ENCODE results near the gene NEO1.

NEO1 gene

DNA sequence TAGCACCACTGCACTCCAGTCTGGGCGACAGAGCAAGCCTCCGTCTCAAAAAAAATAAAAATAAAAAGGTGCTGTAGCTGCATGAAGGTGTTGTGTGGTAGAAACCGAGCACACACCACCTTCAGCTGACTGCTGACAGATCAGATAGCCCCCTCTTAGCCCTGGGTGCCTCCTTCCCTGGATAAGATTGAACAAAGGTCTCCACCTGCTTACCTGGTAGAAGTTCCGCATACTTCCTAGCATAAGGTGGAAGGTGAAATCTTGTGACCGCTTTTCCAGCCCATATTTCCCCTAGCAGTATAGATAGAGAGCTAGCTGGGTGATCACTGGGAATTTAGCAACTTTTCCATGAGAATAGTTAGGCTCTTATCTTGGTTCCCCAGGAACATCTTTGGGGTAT is 18.7 kb upstream of the NEO1 start:
- no peak for DNase-seq

DNA sequence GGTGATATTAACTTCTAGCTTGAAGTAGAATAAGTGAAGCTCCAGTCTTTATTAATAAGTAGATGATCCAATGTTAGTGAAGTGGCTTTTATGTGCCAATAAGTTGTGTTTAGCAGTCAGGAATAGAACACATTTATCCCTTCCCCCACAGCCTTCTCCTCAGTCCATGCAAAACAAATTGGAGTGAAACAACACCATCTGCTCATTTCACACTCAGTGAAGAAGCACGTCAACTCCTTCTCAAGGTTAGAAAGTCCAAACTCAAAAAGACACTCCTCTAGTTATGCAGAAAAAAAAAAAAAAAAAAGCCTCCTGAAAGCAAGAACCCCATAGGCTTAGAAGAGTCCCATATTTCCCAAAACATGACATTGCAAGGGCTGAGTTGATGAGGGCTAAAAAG is 18.0 kb upstream of the NEO1 start:
- no peak for DNase-seq

DNA sequence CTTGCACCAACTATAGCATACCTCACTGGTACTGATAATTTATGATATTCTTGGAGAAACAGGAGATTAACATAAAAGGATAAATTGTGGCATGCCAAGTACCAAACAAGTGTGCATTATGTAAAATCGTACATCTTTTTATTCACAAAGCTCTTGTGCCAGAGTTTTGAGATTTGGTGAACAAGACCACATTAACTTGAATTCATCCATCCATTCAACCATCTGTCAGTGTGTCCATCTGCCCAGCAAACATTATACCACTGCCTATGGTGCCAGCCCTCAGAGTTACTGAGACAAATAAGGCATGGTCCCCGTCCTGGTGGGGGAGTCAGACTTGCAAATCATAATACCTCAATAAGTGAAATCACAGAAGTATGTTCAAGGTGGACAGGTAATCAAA is 17.0 kb upstream of the NEO1 start:
- no peak for DNase-seq

DNA sequence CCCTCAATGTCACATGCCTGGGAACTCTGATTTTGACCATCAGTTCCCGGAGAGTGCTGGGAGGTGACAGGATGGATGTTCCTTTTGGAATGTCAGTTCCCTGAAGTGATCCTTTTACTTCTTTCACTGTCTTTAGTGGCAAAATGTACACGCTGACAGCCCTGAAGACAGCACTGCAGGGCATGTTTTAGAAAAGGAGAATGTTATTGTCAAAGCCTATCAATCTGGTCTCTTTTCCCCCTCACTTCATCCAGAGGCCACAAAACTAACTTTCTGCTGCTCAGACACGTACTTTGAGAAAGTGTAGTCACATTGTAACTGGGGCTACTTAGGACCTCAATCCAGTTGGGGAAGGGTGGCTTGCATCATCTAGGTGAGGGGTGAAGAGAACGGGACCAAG is 14.0 kb upstream of the NEO1 start:
- no peak for DNase-seq

DNA sequence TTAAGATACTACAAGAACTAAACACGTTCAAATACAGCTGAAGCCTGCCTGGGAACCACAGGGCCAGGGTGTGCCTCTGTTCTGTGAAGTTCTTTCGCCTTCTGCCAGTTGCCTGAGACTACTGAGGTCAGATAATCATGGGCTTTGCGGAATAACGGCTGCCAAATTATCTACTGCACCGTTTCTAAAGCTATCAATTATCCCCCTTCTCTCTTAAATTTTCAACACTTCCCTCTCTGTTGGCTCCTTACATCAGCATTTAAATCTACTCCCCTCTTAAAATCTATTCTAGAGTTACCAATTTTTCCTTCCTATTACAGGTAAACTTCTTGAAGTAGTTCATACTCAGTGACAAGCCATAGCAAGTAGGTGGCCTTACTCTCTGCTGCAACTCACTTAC is 6.2 kb upstream of the NEO1 start:
- DNase-seq, result no peak

DNA sequence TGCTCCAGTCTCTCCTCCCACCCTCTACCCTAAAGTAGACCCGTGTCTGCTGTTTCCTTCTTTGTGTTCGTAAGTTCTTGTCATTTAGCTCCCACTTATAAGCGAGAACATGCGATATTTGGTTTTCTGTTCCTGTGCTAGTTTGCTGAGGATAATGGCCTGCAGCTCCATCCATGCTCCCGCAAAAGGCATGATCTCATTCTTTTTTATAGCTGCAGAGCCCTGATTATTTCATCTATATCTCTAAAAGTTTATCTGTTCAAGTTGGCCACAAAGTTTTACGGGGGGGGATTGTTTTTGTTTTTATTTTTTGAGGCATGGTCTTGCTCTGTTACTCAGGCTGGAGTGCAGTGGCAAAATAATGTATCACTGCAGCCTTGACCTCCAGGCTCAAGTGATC is 4.4 kb upstream of the NEO1 start:
- DNase-seq, result no peak

DNA sequence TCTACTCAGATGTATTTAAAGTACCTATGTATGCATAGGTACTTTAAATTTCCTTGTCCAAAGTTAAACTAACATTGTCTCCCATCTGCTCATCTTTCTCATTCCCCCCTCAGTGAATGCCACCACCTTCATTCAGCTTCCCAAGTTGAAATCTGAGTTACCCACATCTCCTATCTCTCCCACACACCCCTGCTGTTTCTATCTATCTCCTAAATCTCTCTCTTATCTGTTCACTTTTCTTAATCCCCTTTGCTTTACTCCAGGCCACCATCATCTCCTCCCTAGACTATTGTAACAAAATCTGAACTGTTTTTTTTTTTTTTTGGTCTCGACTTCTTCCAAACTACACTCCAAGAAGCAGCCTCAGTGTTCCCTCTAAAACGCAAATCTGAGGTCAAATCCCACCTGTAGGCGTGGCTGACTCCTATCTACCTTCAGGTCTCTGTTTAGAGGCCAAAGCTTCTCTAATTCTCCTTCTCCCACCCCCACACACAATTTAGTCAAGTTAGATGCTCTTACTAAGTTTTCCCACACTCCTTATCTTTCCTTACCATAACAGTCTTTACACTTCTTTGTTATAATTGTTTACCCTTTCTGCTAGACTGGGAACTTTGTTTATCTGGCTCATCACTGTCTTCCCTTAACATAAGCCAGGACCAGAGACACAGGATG is 3.5 kb upstream of the NEO1 start:
- DNase-seq, result no peak

DNA sequence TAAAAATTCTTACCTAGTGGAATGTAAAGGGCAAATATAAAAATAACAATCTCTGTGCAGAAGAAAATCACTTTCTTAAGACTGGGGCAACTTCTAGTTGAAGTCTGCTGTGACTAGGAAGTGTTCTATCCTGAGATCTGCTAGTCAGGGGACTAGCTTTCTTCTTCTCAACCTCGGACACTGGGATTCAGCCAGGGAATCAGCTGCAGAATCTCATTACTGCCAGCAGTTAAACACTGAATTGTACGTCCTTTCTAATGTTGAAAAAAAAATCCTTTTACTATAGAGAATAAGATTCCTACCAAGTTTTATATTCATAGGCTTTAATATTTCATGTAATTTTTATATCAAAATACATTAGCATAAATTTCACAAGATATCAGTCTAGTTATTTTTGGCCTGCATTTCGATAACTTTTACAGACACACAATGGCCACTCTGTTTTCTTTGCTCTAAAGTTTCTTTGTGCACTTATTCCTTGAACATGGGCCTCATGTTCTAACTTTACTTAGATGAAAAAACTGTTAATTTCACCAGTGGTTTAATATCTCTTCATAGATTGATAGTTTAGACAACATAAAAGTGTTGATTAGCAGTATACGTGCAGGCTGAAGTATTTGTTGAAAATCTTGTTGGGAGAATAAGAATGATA is 2.6 kb upstream of the NEO1 start:
- DNase-seq, result no peak

DNA sequence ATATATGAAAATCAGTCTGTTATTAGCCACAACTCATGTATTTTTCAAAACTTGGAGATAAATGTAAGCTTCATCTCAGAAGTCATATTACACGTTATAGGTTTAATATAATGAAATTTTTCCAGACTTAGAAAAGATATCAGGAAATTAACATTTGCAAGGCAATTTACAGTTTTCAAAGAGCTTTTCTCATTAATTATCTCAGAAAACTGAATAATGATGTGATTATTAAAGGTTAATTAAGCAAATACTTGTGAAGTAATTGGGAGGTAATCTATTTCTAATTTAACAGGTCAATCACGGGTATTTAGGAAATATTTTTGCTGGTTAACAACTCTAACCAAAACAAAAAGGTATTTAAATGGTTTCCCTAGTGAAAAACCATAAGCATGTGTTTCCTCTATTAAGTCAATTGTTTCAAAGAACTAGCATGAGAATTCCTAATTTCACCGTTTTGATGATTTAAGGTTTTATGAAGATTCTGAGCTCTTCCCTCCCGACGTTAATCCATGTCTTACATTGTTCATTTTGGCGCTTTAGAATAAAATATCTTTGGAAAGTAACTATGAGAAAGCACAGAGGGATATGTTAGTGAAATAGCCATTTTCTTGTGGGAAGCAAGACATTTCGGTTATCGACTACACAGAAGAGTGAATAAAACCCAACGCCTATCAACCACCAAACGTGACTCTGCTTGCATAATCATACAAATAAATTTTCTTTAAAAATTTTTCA is 1.5 kb upstream of the NEO1 start:
- no peak for DNase-seq

DNA sequence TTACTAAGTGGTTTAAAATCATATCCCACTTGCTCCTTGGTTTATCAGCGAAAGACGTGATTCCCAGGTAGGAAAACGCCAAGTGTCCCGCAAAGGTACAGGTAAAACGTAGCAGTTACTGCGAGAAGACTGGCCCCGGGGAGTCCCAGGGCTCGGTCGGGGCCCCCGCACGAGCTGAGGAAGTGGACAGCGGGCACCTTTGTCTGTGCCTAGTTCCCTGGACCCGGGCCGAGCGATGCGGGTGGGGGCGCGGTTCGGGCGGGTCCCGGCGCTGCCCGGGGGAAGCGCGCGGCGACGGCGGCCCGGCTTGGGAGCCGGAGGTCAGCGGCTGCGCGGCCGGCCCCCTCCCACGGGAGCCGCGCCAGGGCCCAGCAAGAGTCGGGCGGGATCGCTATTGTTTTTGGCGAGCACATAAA is 864 bp upstream of the NEO1 start:
- DNase-seq, result no peak

DNA sequence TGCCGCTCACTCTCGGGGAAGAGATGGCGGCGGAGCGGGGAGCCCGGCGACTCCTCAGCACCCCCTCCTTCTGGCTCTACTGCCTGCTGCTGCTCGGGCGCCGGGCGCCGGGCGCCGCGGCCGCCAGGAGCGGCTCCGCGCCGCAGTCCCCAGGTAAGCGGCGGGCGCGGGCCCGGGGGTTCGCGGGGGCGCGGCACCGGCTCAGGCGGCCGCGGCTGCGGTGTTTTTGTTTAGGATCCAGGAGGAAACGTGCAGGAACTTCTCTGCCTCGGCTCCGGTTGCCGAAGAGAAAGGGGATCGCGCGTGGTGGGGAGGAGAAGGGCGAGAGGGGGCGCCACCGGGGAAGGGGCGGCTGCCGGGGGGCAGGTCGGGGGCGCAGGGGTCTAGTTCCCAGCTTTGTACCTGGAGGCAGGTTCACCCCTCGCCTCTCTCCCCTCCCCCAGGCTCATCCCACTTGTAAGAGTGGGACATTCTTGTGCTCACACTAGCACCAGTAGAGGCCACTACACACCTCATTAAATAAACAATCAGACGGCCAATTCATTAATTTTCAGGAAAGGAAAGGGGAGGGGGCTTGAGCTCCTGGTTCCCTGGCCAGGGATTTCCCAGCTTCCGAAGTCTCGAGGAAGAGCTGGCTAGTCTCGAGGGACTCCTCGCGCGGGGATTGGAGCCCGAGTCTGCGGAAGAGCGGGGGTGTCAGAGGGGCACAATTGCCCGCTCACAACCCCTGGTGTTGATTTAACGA is 562 bp downstream of the NEO1 start:
- no peak for DNase-seq

DNA sequence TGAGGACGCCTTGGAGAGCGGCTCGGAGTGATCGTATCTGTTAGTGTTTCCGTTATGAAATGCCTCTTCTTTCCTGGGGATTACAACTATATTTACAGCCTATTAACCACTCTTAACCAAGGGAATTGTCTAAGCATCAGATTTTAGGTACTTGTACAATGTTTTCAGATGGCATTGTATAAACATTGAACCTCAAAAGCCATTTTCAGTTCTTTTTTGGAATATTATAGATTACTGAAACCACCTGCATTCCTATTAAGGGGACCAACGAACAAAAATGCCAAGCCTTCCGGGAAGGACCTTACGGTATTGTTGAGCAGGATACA is 1.1 kb downstream of the NEO1 start:
- no peak for DNase-seq

DNA sequence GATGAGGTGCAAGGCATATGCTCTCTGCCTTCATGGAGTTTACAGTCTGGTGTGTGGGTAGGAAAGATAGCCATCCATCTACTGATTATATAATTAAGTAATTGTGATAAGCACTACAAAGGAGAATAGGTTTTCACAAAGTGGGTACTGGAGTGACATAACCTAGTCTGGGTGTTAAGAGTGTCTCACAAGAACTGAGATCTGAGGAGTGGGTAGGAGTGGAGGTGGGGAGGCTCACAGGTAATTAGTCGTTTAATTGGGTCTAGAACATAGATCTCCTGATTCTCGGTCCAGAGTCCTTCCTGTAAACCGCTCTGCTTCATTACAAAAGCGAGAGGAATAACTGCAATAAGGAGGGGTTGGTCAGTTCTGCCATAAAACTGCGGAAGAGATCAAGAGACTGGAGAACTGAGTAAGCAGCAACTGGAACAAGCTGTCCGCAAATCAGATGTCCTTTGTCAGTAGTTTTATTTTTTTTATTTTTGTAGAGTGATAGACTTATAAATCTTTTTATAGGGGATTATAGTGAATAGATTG is 2.2 kb downstream of the NEO1 start:
- DNase-seq, result no peak

DNA sequence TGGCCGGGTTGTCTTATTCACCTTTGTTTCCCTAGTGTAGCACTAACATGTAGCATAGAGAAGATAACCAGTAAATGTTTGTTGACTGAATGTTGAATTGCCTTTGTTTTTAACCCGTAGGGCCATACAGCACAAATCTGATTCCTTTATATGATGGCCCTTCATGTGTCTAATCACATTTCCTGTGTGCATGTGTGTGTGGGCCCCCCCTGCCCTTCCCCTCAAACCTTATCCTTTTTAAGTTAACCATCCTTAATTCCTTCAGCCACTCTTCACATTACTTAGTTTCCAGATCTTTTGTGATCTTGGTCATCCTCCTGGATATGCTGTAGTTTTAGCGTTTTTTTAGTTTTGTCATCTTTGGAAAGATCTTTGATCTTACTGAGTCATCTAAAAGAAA is 4.2 kb downstream of the NEO1 start:
- no peak for DNase-seq

DNA sequence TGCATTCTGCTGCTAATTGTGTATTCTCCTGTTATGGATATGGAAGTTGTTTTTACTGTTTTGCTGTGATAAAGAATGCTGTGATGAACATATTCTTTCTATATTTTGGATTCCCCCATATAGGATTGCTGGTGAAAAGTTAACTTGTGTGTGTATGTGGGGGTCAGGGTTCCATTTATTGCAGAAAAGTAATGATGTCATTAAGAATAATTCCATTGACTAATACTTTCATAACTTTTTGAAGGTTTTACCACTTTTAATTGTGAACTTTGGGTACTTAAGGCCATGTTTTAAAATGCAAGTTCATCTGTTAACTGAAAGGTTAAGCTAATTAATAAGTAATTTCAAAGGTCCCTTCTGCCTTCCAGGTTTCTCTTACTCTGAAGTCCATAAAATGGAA is 6.2 kb downstream of the NEO1 start:
- no peak for DNase-seq

DNA sequence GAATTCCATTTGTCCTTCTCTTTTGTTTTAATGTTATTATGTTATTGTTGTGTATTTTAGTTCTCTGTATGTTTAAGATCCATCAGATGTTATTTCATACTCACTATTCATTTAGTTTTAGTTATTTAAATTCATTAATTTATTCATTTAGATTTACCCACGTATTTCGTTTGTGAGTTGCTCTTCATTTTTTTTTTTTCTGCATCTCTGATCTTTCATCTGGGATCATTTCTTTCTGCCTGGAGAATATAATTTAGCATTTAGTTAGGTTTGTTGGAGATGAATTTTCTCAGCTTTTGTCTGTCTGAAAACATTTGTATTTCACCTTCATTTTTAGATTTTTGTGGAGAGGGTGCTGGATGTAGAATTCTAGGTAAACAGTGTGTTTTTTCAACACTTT is 12.9 kb downstream of the NEO1 start:
- DNase-seq, result no peak

DNA sequence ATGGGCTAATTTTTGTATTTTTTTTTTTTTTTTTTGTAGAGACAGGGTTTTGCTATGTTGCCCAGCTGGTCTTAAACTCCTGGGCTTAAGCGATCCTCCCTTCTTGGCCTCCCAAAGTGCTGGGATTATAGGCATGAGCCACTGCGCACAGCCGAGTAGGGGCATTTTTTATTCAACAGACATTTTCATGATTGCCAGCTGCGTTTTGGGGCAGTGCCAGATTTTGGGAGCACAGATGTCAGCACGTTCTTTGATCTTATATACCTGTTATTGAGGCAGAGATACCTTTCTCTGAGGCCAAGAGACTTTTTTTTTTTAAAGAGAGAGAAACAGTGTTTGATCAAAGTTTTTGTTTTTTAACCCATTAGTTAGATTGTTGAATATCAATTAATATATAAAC is 16.8 kb downstream of the NEO1 start:
- DNase-seq, result no peak

DNA sequence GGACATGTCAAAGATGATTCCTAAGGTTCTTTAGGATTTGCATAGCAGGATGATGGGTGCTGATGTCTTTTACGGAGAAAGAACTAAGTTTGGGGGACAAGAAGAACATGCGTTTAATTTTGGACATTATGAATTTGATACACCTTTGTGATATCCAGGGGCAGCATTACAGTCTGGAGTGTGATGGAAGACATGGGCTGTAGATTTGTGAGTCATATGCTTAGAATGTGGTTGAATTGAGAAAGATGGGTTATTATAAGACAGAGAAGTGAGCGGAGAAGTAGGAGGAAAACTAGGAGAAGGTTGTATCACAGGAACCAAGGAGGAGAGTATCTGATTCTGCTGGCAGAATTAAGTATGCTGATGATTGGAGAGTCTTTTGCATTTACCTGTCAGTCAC is 20.6 kb downstream of the NEO1 start:
- no peak for DNase-seq

DNA sequence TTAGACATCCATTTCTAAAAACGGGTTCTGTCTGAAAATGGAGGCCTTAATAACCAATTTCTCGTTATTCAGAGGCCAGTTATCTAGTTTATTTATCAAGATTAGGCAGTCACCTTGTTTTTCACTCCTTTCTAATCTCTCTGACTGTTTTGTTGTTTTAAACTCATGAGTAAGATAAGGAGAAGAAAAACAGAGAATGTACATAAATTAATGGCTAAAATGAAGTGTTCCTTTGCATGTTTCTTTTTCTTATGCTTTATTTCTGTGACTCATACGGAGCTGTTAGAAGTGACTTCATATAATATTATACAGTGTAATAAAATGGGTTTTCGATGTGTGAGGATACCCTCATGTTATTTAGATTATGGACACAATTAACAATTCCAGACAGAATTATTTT is 22.0 kb downstream of the NEO1 start:
- no peak for DNase-seq

DNA sequence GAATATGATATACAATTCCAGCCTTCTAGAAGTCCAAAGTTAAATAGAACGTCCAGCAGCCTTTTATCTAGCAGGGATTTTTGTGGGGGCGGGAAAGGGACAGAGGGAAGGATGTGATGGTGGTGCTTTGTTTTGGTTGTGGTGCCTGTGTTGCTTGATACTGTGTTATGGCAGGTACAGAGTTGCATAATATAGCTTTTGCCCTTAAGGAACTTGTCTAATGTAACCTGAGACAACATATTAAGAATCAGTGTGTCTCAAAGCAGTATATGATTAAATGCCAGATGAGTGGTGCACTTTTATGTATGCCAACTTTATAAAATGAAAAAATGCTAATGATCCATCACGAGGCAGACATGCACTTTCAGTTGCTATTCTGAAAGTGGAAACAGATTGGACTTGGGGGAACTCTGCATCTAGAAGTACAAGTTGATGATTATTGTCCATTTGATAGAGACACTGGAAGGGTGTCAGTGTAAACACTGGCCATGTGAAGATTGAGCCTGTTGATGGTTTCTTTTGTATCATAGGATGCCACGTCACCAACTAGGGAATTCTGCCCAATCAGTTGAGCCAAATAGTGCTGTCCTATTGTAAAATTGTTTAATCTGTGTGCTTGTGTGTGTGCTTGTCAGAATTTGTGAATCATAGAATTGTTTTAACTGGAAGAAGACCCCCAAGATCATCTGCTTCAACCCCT is 23.0 kb downstream of the NEO1 start:
- no peak for DNase-seq

DNA sequence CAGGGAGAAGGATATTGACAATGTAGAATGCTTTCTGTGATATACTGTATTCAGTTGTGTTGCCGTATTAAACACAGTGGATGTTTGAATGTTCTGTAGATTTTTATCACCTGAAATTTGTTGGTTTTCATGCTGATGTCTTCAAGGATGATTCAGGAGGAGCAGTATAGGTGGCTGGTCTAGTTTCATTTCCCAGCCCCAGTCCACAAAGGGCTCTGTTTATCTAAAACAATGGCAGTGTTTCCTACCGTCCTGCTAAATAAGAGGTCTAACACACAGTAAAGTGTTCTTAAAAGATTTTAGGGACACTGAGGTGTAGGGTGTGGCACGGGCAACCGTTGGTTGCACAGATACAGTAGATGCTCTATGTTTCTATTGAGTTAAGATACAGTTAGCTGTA is 26.0 kb downstream of the NEO1 start:
- no peak for DNase-seq

DNA sequence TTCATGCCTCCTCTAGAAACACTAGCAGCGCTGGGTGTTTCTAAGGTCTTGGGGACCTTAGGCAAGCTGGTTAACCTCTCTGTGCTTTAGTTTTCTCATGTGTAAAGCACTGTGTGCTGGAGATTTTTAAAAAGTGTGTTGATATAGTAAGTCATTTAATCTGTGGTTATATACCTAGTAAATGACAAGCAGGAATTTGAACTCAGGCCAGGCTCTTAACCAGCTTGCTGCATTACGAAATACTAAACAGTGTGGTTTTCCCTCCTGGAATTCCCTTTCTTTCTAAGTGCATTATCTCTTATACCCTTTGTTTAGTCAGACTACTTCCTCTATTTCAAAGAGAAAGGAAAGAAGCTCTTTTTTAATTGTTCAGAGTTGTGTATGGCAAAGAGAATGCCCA is 26.5 kb downstream of the NEO1 start:
- DNase-seq, result no peak

DNA sequence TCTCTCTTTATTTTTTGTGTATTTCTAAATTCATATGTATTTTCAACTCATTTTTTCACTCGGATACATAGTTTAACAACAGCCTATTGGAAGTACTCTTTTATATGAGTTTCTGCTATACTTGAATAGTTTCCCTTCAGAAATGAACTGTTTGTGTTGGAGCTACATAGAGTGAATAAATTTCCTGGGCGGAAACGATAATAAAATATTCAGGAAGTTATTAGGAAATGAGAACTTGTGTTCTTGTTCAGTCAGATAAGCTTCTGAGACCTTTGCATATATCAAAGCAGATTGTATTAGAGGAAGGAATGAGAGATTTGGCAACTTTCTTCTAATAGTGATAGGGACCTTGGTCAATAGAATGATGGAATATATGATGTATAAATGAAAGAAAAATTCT is 27.3 kb downstream of the NEO1 start:
- no peak for DNase-seq
